HepG2 (cell line): ENCODE data around the gene RASSF7. TPM values are rescaled to one million over a fixed set of nuclear protein-coding genes. Genes with fewer than 3 reads are reported as not detected.

ENCODE experiments used
- DMTF1 ChIP-seq: sonication (generic); formaldehyde crosslinking; IDR thresholded peaks from 2 replicates; pipeline ENCODE4 v1.4.0; 2020; ENCODE audit warnings: mild to moderate bottlenecking, missing genetic modification reagents
- ELF1 ChIP-seq: sonication (generic); formaldehyde crosslinking; IDR thresholded peaks from 2 replicates; pipeline ENCODE4 v1.4.0; 2020; ENCODE audit warnings: missing genetic modification reagents
- HCFC1 ChIP-seq: fragments of 150-350 bp; IDR thresholded peaks from 2 replicates; pipeline ENCODE4 v1.6.1; 2014; ENCODE audit warnings: low read depth, low read length
- KAT8 ChIP-seq: IDR thresholded peaks from 2 replicates; pipeline ENCODE4 v1.6.1; 2016; ENCODE audit warnings: missing genetic modification reagents, missing compliant biosample characterization
- NAIF1 ChIP-seq: sonication (generic); formaldehyde crosslinking; IDR thresholded peaks from 2 replicates; pipeline ENCODE4 v1.5.0; 2020; ENCODE audit warnings: mild to moderate bottlenecking, missing genetic modification reagents, borderline replicate concordance
- PAXIP1 ChIP-seq: sonication (generic); formaldehyde crosslinking; conservative IDR thresholded peaks from 2 replicates; pipeline ENCODE4 v1.4.0; 2020; ENCODE audit warnings: mild to moderate bottlenecking, missing genetic modification reagents, moderate library complexity
- POLR2AphosphoS5 ChIP-seq: IDR thresholded peaks from 2 replicates; pipeline ENCODE4 v1.6.1; 2012; ENCODE audit warnings: low read depth, low read length
- PRDM10 ChIP-seq: sonication (generic); formaldehyde crosslinking; IDR thresholded peaks from 2 replicates; pipeline ENCODE4 v1.4.0; 2020; ENCODE audit warnings: low read depth, missing genetic modification reagents
- RNF2 ChIP-seq: fragments of 450-650 bp; conservative IDR thresholded peaks from 2 replicates; pipeline ENCODE4 v1.6.1; 2016; ENCODE audit warnings: low read depth
- TEAD2 ChIP-seq: sonication (generic); formaldehyde crosslinking; IDR thresholded peaks from 2 replicates; pipeline ENCODE4 v1.9.0; 2021; ENCODE audit warnings: missing genetic modification reagents
- ZNF256 ChIP-seq: sonication (generic); formaldehyde crosslinking; conservative IDR thresholded peaks from 2 replicates; pipeline ENCODE4 v1.4.0; 2020; ENCODE audit warnings: missing genetic modification reagents
- ZNF615 ChIP-seq: sonication (generic); formaldehyde crosslinking; IDR thresholded peaks from 2 replicates; pipeline ENCODE4 v1.5.0; 2020; ENCODE audit warnings: mild to moderate bottlenecking, missing genetic modification reagents, borderline replicate concordance
- ZSCAN20 ChIP-seq: sonication (generic); formaldehyde crosslinking; IDR thresholded peaks from 2 replicates; pipeline ENCODE4 v1.4.0; 2020; ENCODE audit warnings: missing genetic modification reagents, mild to moderate bottlenecking, borderline replicate concordance
- polyA plus RNA-seq, 8 experiments: library from polyadenylated mRNA; depleted of rRNA in 3 of 8; stranded (reverse) in 7 of 8; unstranded in 1 of 8; fragments of >200 nt; fragmentation: Illumina TruSeq in 4 of 8; extraction: Trizol in 4 of 8; gene quantifications; 2 replicates each; pipeline versions ENCODE4 v1.2.1 to v1.2.3, GENCODE V29; 2011 to 2016; ENCODE audit warnings: low read depth in 4 of 8, missing spikeins in 1 of 8, mixed read lengths in 1 of 8; ENCODE audit not compliant: insufficient read depth in 1 of 8
- total RNA-seq, 5 experiments: library from RNA; depleted of rRNA; stranded (reverse); fragments of >200 nt; fragmentation: Illumina TruSeq; extraction: Trizol; gene quantifications; 2 replicates each; pipeline ENCODE4 v1.2.3, GENCODE V29; 2016; ENCODE audit warnings: low read depth in 1 of 5
- TF ChIP-seq, protein P1 (sequence below): IDR thresholded peaks from 2 replicates; pipeline ENCODE4 v1.6.1; 2016; ENCODE audit warnings: missing biosample characterization, missing genetic modification reagents, low read depth
- TF ChIP-seq, protein P2 (sequence below): sonication (generic); formaldehyde crosslinking; IDR thresholded peaks from 2 replicates; pipeline ENCODE4 v1.4.0; 2020; ENCODE audit warnings: missing genetic modification reagents, mild to moderate bottlenecking, borderline replicate concordance

RASSF7 gene
- total and polyA plus RNA-seq, 2 of the 13 experiments (the other 11 are each of a cell fraction or from before 2014, with no cell fraction given), result 20.2 to 28.6 TPM

DNA sequence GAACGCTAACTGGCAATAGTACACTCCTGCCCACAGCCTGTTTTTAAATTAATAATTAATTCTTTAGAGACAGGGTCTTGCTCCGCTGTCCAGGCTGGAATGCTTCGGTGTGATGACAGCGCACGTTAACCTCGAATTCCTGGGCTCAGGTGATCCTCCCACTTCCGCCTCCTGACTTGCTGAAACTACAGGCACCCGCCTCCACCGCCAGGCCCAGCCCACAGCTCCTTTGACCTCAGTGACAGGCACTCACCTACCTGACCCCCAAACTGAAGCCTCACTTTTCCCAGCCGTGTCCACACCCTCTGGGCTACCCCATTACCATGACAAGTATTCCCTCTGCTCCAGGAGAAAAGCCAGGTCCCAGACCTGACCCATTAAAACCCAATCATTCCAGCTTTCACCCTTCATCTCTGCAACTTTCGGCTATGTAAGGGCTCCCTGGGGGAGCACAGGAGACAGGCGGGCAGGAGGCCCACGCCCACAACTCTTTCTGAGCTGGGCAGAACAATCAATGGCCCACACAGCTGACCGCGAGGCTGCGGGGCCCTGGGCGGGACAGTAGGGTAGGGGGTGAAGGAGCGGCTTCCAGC is 962 bp upstream of the RASSF7 start (continued):
- TF ChIP-seq, protein P1, sequence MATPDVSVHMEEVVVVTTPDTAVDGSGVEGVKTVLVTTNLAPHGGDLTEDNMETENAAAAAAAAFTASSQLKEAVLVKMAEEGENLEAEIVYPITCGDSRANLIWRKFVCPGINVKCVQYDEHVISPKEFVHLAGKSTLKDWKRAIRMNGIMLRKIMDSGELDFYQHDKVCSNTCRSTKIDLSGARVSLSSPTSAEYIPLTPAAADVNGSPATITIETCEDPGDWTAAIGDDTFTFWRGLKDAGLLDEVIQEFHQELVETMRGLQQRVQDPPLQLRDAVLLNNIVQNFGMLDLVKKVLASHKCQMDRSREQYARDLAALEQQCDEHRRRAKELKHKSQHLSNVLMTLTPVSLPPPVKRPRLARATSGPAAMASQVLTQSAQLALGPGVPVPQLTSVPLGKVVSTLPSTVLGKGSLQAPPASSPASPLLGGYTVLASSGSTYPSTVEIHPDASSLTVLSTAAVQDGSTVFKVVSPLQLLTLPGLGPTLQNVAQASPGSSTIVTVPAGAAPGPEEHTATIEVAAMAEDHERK (CRISPR knock-in tag), result no peak
- TF ChIP-seq PAXIP1 (CRISPR knock-in tag) (peak; percentile 46; the same call in 1 of the 2 replicates), DMTF1 (CRISPR knock-in tag) (no peak), ZSCAN20 (CRISPR knock-in tag) (no peak), POLR2AphosphoS5 (peak; percentile 34; the same call in 1 of the 2 replicates), KAT8 (CRISPR knock-in tag) (no peak; the same call in none of the 2 replicates), ZNF615 (CRISPR knock-in tag) (no peak), TEAD2 (CRISPR knock-in tag) (no peak), HCFC1 (no peak), ZNF256 (no peak), NAIF1 (CRISPR knock-in tag) (no peak), PRDM10 (CRISPR knock-in tag) (no peak), ELF1 (peak; percentile 78; the same call in 1 of the 2 replicates), RNF2 (no peak)
- TF ChIP-seq, protein P2, sequence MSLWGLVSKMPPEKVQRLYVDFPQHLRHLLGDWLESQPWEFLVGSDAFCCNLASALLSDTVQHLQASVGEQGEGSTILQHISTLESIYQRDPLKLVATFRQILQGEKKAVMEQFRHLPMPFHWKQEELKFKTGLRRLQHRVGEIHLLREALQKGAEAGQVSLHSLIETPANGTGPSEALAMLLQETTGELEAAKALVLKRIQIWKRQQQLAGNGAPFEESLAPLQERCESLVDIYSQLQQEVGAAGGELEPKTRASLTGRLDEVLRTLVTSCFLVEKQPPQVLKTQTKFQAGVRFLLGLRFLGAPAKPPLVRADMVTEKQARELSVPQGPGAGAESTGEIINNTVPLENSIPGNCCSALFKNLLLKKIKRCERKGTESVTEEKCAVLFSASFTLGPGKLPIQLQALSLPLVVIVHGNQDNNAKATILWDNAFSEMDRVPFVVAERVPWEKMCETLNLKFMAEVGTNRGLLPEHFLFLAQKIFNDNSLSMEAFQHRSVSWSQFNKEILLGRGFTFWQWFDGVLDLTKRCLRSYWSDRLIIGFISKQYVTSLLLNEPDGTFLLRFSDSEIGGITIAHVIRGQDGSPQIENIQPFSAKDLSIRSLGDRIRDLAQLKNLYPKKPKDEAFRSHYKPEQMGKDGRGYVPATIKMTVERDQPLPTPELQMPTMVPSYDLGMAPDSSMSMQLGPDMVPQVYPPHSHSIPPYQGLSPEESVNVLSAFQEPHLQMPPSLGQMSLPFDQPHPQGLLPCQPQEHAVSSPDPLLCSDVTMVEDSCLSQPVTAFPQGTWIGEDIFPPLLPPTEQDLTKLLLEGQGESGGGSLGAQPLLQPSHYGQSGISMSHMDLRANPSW (CRISPR knock-in tag), result peak; percentile 62; the same call in 1 of the 2 replicates
